CD14-positive monocyte (primary cell): ENCODE measurements around the gene CST8. TPM values are rescaled to one million over a fixed set of nuclear protein-coding genes. Genes with fewer than 3 reads are reported as not detected.

Experiments
- DNase-seq, 3 donors: peaks; one replicate each; pipeline ENCODE4 v3.0.0-alpha.2; 2011 to 2022
- H2AFZ ChIP-seq: 2 replicates; pipeline ENCODE4 v1.6.0; 2012; ENCODE audit warnings: mild to moderate bottlenecking, low read depth, low read length, inconsistent platforms; ENCODE audit not compliant: insufficient read depth, poor library complexity, severe bottlenecking
- H3K27ac ChIP-seq, 2 donors: 1 replicate in 1 of 2; 2 replicates in 1 of 2; pipeline ENCODE4 v1.5.1; 2012 to 2013; ENCODE audit warnings: low read length in 2 of 2, control low read depth in 1 of 2, inconsistent platforms in 1 of 2, low read depth in 1 of 2, mild to moderate bottlenecking in 1 of 2
- H3K27me3 ChIP-seq, 2 donors: one replicate each; pipeline versions ENCODE4 v1.6.0 to v1.6.1; 2011 to 2013; ENCODE audit warnings: low read length in 2 of 2; ENCODE audit not compliant: control insufficient read depth in 2 of 2, insufficient read depth in 2 of 2
- H3K36me3 ChIP-seq, 2 donors: replicated peaks in 1 of 2; 1 replicate in 1 of 2; 2 replicates in 1 of 2; pipeline versions ENCODE4 v1.5.1 to v1.6.1; 2012 to 2013; ENCODE audit warnings: low read length in 2 of 2, control low read depth in 1 of 2, inconsistent platforms in 1 of 2, mild to moderate bottlenecking in 1 of 2; ENCODE audit not compliant: insufficient read depth in 2 of 2, control insufficient read depth in 1 of 2
- H3K4me1 ChIP-seq, 2 donors: 1 replicate in 1 of 2; 2 replicates in 1 of 2; pipeline versions ENCODE4 v1.5.1 to v1.6.1; 2012 to 2013; ENCODE audit warnings: low read length in 2 of 2, control low read depth in 1 of 2, inconsistent platforms in 1 of 2, mild to moderate bottlenecking in 1 of 2, moderate library complexity in 1 of 2; ENCODE audit not compliant: insufficient read depth in 2 of 2, control insufficient read depth in 1 of 2
- H3K4me2 ChIP-seq: replicated peaks from 2 replicates; pipeline ENCODE3; 2012; ENCODE audit warnings: low read length, moderate library complexity, mild to moderate bottlenecking; ENCODE audit not compliant: poor library complexity, severe bottlenecking; ENCODE audit errors: extremely low read depth
- H3K4me3 ChIP-seq, 3 experiments: fragments of 200-600 bp in 1 of 3; sonication (generic) in 1 of 3; replicated peaks in 1 of 3; 1 replicate in 2 of 3; 2 replicates in 1 of 3; pipeline ENCODE4 v1.5.1; 2011 to 2013; ENCODE audit warnings: low read length in 3 of 3, mild to moderate bottlenecking in 3 of 3, control low read depth in 2 of 3, low read depth in 2 of 3, inconsistent platforms in 1 of 3, moderate library complexity in 1 of 3
- H3K79me2 ChIP-seq: 2 replicates; pipeline ENCODE4 v1.6.0; 2012; ENCODE audit warnings: mild to moderate bottlenecking, control low read depth, inconsistent platforms, low read length, moderate library complexity; ENCODE audit not compliant: insufficient read depth
- H3K9ac ChIP-seq: 2 replicates; pipeline ENCODE4 v1.6.0; 2017; ENCODE audit warnings: low read length, mild to moderate bottlenecking; ENCODE audit not compliant: insufficient read depth, poor library complexity, severe bottlenecking
- H3K9me3 ChIP-seq, 2 donors: replicated peaks in 1 of 2; 1 replicate in 1 of 2; 2 replicates in 1 of 2; pipeline versions ENCODE4 v1.5.1 to v1.6.1; 2012 to 2013; ENCODE audit warnings: low read length in 2 of 2, control low read depth in 1 of 2; ENCODE audit not compliant: control insufficient read depth in 1 of 2, insufficient read depth in 1 of 2
- H4K20me1 ChIP-seq: 2 replicates; pipeline ENCODE4 v1.6.0; 2012; ENCODE audit warnings: mild to moderate bottlenecking, low read length, control low read depth, moderate library complexity; ENCODE audit not compliant: insufficient read depth
- H3K27ac Mint-ChIP-seq, 7 donors: one replicate each; pipeline ENCODE4 v1.8.0; 2020; ENCODE audit warnings: mild to moderate bottlenecking in 7 of 7, mixed read lengths in 7 of 7, moderate library complexity in 6 of 7, inconsistent platforms in 2 of 7
- H3K27me3 Mint-ChIP-seq, 3 donors: one replicate each; pipeline ENCODE4 v1.8.0; 2021 to 2022; ENCODE audit warnings: low read depth in 3 of 3, mild to moderate bottlenecking in 3 of 3, mixed read lengths in 3 of 3, moderate library complexity in 3 of 3, inconsistent platforms in 1 of 3
- H3K36me3 Mint-ChIP-seq, 2 donors: one replicate each; pipeline ENCODE4 v1.8.0; 2020; ENCODE audit warnings: mixed read lengths in 2 of 2, inconsistent platforms in 1 of 2, mild to moderate bottlenecking in 1 of 2
- H3K4me1 Mint-ChIP-seq: one replicate; pipeline ENCODE4 v1.8.0; 2020; ENCODE audit warnings: mild to moderate bottlenecking, mixed read lengths
- H3K4me3 Mint-ChIP-seq, 2 donors: one replicate each; pipeline ENCODE4 v1.8.0; 2020; ENCODE audit warnings: mild to moderate bottlenecking in 2 of 2, mixed read lengths in 2 of 2, moderate library complexity in 1 of 2
- H3K9me3 Mint-ChIP-seq, 7 donors: one replicate each; pipeline ENCODE4 v1.8.0; 2020 to 2022; ENCODE audit warnings: mixed read lengths in 7 of 7, mild to moderate bottlenecking in 6 of 7, moderate library complexity in 6 of 7, inconsistent platforms in 2 of 7
- CTCF ChIP-seq: fragments of 200-600 bp; IDR thresholded peaks from one replicate; pipeline ENCODE4 v1.8.0; 2022; ENCODE audit warnings: antibody characterized with exemption, mild to moderate bottlenecking
- WGBS: methylation state at CpG from one replicate; pipeline ENCODE4 v1.1.5; 2013; ENCODE audit warnings: missing lambda C conversion rate; ENCODE audit not compliant: insufficient coverage; 5-methylcytosine and 5-hydroxymethylcytosine counted together
- intact Hi-C, 2 donors: fragments of 100-400 bp; cut with micrococcal nuclease; formaldehyde crosslinking; loops; one replicate each; pipeline versions ENCODE4 v1.15.0 to v1.15.1; 2023
- polyA plus RNA-seq, 3 donors: library from polyadenylated mRNA; depleted of rRNA in 1 of 3; unstranded in 2 of 3; stranded (reverse) in 1 of 3; fragments of 300-500 nt in 2 of 3; fragments of >200 nt in 1 of 3; fragmentation: Illumina TruSeq in 2 of 3; gene quantifications; 1 replicate in 2 of 3; 2 replicates in 1 of 3; pipeline ENCODE4 v1.2.3, GENCODE V29; 2012 to 2021

The CST8 gene
- polyA plus RNA-seq, 3 donors = not detected

- Histone ChIP-seq H3K9ac (no peak overlapping the region), H3K27me3 (no peaks in the 10 kb centered on the region), H3K79me2 (no peaks in the 10 kb centered on the region), H3K36me3 (no peaks in the 10 kb centered on the region), H3K4me2 (no peak overlapping the region), H4K20me1 (no peaks in the 10 kb centered on the region), H3K4me3 (no peak overlapping the region), H3K9me3 (peaks cover 7 to 8% of the 10 kb centered on the region in 2 donors), H2AFZ (no peak overlapping the region), H3K27ac (no peak overlapping the region), H3K4me1 (no peaks in the 10 kb centered on the region)
- H3K9me3 Mint-ChIP-seq = peaks cover 10 to 23% (median 14%) of the 10 kb centered on the region in 7 donors
- WGBS = 86% methylated on average over 1 of the region's 1 CpG
- H3K27me3 Mint-ChIP-seq = peaks cover 0 to 4% (median 0%) of the 10 kb centered on the region in 3 donors
- H3K4me3 Mint-ChIP-seq = no peak overlapping the region
- H3K4me1 Mint-ChIP-seq = peaks cover 4% of the 10 kb centered on the region
- intact Hi-C loops = no loop called here
- H3K27ac Mint-ChIP-seq = no peak overlapping the region
- H3K36me3 Mint-ChIP-seq = no peaks in the 10 kb centered on the region
- no peak for DNase-seq
- TF ChIP-seq CTCF = no peak
Observed at GRCh38 chr20:23528867-23529431, 38.0 kb downstream of the CST8 start.

- Mint-ChIP-seq H3K4me3 (no peak overlapping the region), H3K36me3 (no peaks in the 10 kb centered on the region), H3K27ac (peak overlapping the region in 1 of 7 donors; percentile 75), H3K27me3 (peaks cover 0 to 4% (median 0%) of the 10 kb centered on the region in 3 donors), H3K9me3 (peaks cover 13 to 31% (median 19%) of the 10 kb centered on the region in 7 donors), H3K4me1 (peaks cover 4% of the 10 kb centered on the region)
- TF ChIP-seq CTCF = no peak
- Histone ChIP-seq H2AFZ (no peak overlapping the region), H3K9me3 (peaks cover 15 to 24% of the 10 kb centered on the region in 2 donors), H3K79me2 (no peaks in the 10 kb centered on the region), H3K27me3 (no peaks in the 10 kb centered on the region), H3K4me3 (no peak overlapping the region), H4K20me1 (no peaks in the 10 kb centered on the region), H3K4me1 (no peaks in the 10 kb centered on the region), H3K9ac (no peak overlapping the region), H3K4me2 (no peak overlapping the region), H3K36me3 (no peaks in the 10 kb centered on the region), H3K27ac (no peak overlapping the region)
- intact Hi-C loops = no loop called here
- no peak for DNase-seq
- 13% methylated on average over 1 of the region's 1 CpG for WGBS
Observed at GRCh38 chr20:23530937-23531567, 40.1 kb downstream of the CST8 start.
